ENCODE measurements around the gene HSF5. TPM values are rescaled to one million over a fixed set of nuclear protein-coding genes. Genes with fewer than 3 reads are reported as not detected.
A peak's percentile ranks its signal among the peaks of the same experiment; 100 is the strongest.

The HSF5 gene
- polyA plus RNA-seq, 3 donors, result 0.07 TPM; not detected in 2

DNA sequence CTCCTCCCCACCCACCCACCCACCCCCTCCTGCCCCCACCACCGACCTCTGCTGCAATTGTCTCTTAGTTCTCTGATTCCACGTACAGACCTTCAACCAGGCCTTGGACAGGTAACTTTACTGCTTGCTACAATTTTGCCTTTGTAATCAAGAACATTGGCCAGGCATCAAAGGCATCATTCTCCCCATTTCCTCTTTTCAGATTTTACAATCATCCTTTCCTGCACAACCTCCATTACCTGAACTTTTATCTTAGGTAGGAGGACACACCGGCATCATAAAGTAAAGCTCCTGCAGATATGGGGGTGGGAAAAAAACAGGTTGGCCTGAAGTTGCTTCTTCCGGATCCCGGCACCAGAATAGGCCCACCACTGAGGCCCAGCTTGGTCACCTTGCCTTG lies 110.5 kb downstream of the HSF5 start:
- no peaks in the 10 kb centered on the region for H3K79me2 ChIP-seq (ENCODE audit: insufficient read depth, low read length)
- no peak overlapping the region for H3K4me2 ChIP-seq (replicated peaks; ENCODE audit: extremely low read depth, low read length, poor library complexity, severe bottlenecking)
- H2AFZ ChIP-seq (ENCODE audit: insufficient read depth, low read depth, low read length, poor library complexity, severe bottlenecking), result no peak overlapping the region
- H4K20me1 ChIP-seq (ENCODE audit: insufficient read depth, low read length), result no peaks in the 10 kb centered on the region
- no peak overlapping the region for H3K9ac ChIP-seq (ENCODE audit: insufficient read depth, low read length, poor library complexity, severe bottlenecking)
- H3K36me3 ChIP-seq (replicated peaks in 1 of 2; ENCODE audit: control insufficient read depth in 1 of 2, insufficient read depth in 2 of 2, low read length in 2 of 2), result no peaks in the 10 kb centered on the region
- H3K27ac Mint-ChIP-seq, result no peak overlapping the region
- H3K4me3 ChIP-seq (replicated peaks in 1 of 3; ENCODE audit: low read depth in 2 of 3, low read length in 3 of 3), result no peak overlapping the region
- peaks cover 26 to 30% of the 10 kb centered on the region in 2 donors for H3K4me1 ChIP-seq (ENCODE audit: control insufficient read depth in 1 of 2, insufficient read depth in 2 of 2, low read length in 2 of 2)
- no peaks in the 10 kb centered on the region for H3K9me3 ChIP-seq (replicated peaks in 1 of 2; ENCODE audit: control insufficient read depth in 1 of 2, insufficient read depth in 1 of 2, low read length in 2 of 2)
- H3K27me3 Mint-ChIP-seq (ENCODE audit: low read depth in 3 of 3), result peaks cover 2 to 19% (median 15%) of the 10 kb centered on the region in 3 donors
- H3K9me3 Mint-ChIP-seq, result peaks cover 0 to 2% (median 0%) of the 10 kb centered on the region in 7 donors
- intact Hi-C loops (cut with micrococcal nuclease), result no loop called here
- WGBS (ENCODE audit: insufficient coverage), result 100% methylated on average over 3 of the region's 5 CpGs
- H3K36me3 Mint-ChIP-seq, result no peaks in the 10 kb centered on the region
- no peak overlapping the region for H3K4me3 Mint-ChIP-seq
- TF ChIP-seq, protein P1, sequence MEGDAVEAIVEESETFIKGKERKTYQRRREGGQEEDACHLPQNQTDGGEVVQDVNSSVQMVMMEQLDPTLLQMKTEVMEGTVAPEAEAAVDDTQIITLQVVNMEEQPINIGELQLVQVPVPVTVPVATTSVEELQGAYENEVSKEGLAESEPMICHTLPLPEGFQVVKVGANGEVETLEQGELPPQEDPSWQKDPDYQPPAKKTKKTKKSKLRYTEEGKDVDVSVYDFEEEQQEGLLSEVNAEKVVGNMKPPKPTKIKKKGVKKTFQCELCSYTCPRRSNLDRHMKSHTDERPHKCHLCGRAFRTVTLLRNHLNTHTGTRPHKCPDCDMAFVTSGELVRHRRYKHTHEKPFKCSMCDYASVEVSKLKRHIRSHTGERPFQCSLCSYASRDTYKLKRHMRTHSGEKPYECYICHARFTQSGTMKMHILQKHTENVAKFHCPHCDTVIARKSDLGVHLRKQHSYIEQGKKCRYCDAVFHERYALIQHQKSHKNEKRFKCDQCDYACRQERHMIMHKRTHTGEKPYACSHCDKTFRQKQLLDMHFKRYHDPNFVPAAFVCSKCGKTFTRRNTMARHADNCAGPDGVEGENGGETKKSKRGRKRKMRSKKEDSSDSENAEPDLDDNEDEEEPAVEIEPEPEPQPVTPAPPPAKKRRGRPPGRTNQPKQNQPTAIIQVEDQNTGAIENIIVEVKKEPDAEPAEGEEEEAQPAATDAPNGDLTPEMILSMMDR (IDR thresholded peaks at IDR 0.05), result no peak
- peaks cover 38% of the 10 kb centered on the region for H3K4me1 Mint-ChIP-seq
- no peak overlapping the region for H3K27ac ChIP-seq (ENCODE audit: low read depth in 1 of 2, low read length in 2 of 2)
- no peaks in the 10 kb centered on the region for H3K27me3 ChIP-seq (ENCODE audit: control insufficient read depth in 2 of 2, insufficient read depth in 2 of 2, low read length in 2 of 2)
- DNase-seq, result no peak

DNA sequence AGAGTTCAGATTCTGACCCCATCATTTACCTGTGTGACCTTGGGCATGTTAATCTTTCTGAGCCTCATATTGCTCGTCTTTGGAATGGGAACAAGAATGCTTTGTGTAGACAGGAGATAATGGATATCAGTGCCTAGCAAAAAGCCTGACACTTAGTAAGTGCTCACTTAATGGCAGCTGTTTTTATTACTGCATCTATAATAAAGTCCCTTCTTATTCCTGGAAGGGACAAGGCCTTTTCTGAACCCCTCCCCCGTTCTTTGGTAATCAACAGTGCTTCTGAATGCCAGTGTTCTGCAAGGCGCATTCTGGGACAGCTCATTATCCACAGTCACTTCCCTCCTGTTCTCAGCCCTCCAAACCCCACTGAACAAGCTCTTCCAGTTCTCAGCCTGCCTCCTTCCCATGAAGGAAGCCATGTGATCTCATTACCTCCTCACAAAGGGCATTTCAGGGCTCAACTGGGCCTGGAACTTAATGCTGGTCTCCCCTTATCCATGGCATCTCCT lies 111.1 kb downstream of the HSF5 start:
- no peak overlapping the region for H3K4me3 Mint-ChIP-seq
- TF ChIP-seq, protein P1 (IDR thresholded peaks at IDR 0.05), result no peak

More for the DNA sequence above, 111.1 kb downstream of the HSF5 start:
- no peak overlapping the region for H3K9ac ChIP-seq (ENCODE audit: insufficient read depth, low read length, poor library complexity, severe bottlenecking)
- Mint-ChIP-seq H3K27ac (peak overlapping the region in 3 of 7 donors; percentile 21 to 69 (median 54)), H3K36me3 (no peaks in the 10 kb centered on the region), H3K9me3 (peaks cover 0 to 2% (median 0%) of the 10 kb centered on the region in 7 donors), H3K27me3 (ENCODE audit: low read depth in 3 of 3) (peaks cover 2 to 19% (median 15%) of the 10 kb centered on the region in 3 donors), H3K4me1 (peaks cover 33% of the 10 kb centered on the region)
- H3K4me3 ChIP-seq (replicated peaks in 1 of 3; ENCODE audit: low read depth in 2 of 3, low read length in 3 of 3), result no peak overlapping the region
- WGBS (ENCODE audit: insufficient coverage), result 65% methylated on average over 2 of the region's 3 CpGs
- no peaks in the 10 kb centered on the region for H3K9me3 ChIP-seq (replicated peaks in 1 of 2; ENCODE audit: control insufficient read depth in 1 of 2, insufficient read depth in 1 of 2, low read length in 2 of 2)
- peaks cover 26 to 30% of the 10 kb centered on the region in 2 donors for H3K4me1 ChIP-seq (ENCODE audit: control insufficient read depth in 1 of 2, insufficient read depth in 2 of 2, low read length in 2 of 2)
- no peak overlapping the region for H2AFZ ChIP-seq (ENCODE audit: insufficient read depth, low read depth, low read length, poor library complexity, severe bottlenecking)
- intact Hi-C loops (cut with micrococcal nuclease), result no loop called here
- H3K27ac ChIP-seq (ENCODE audit: low read depth in 1 of 2, low read length in 2 of 2), result no peak overlapping the region
- H3K27me3 ChIP-seq (ENCODE audit: control insufficient read depth in 2 of 2, insufficient read depth in 2 of 2, low read length in 2 of 2), result no peaks in the 10 kb centered on the region
- H3K4me2 ChIP-seq (replicated peaks; ENCODE audit: extremely low read depth, low read length, poor library complexity, severe bottlenecking), result no peak overlapping the region
- no peaks in the 10 kb centered on the region for H4K20me1 ChIP-seq (ENCODE audit: insufficient read depth, low read length)
- no peak for DNase-seq
- no peaks in the 10 kb centered on the region for H3K79me2 ChIP-seq (ENCODE audit: insufficient read depth, low read length)
- no peaks in the 10 kb centered on the region for H3K36me3 ChIP-seq (replicated peaks in 1 of 2; ENCODE audit: control insufficient read depth in 1 of 2, insufficient read depth in 2 of 2, low read length in 2 of 2)

All from CD14-positive monocyte (primary cell).